GM12801 (cell line): ENCODE data around the gene CTNNA2.

Source experiments
- TF ChIP-seq, protein P1 (sequence below): IDR thresholded peaks from one replicate; pipeline ENCODE4 v1.5.1; 2011; ENCODE audit warnings: control low read depth; ENCODE audit not compliant: insufficient read length; ENCODE audit errors: extremely low read depth

The CTNNA2 gene

GRCh38 chr2:79849241-79849640 is 336.4 kb downstream of the CTNNA2 start:
- TF ChIP-seq, protein P1, sequence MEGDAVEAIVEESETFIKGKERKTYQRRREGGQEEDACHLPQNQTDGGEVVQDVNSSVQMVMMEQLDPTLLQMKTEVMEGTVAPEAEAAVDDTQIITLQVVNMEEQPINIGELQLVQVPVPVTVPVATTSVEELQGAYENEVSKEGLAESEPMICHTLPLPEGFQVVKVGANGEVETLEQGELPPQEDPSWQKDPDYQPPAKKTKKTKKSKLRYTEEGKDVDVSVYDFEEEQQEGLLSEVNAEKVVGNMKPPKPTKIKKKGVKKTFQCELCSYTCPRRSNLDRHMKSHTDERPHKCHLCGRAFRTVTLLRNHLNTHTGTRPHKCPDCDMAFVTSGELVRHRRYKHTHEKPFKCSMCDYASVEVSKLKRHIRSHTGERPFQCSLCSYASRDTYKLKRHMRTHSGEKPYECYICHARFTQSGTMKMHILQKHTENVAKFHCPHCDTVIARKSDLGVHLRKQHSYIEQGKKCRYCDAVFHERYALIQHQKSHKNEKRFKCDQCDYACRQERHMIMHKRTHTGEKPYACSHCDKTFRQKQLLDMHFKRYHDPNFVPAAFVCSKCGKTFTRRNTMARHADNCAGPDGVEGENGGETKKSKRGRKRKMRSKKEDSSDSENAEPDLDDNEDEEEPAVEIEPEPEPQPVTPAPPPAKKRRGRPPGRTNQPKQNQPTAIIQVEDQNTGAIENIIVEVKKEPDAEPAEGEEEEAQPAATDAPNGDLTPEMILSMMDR, result no peak

DNA sequence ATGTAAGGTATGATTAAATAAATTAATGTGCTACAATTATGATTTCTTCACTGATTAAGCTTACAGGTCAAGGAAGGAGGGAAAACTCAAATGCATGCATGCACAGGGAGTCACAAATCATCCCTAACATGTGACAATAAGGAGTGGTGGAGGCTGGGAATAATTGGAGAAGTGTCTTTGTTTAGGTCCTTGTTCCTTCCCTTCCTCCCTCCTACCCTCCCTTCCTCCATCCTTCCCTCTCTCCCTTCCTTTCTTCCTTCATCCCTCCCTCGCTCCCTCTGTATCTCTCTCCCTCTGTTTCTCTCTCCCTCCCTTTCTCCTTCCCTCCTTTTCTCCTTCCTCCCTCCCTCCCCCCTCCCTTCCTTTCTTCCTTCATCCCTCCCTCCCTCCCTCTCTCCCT is 337.1 kb downstream of the CTNNA2 start:
- TF ChIP-seq, protein P1, result no peak

DNA sequence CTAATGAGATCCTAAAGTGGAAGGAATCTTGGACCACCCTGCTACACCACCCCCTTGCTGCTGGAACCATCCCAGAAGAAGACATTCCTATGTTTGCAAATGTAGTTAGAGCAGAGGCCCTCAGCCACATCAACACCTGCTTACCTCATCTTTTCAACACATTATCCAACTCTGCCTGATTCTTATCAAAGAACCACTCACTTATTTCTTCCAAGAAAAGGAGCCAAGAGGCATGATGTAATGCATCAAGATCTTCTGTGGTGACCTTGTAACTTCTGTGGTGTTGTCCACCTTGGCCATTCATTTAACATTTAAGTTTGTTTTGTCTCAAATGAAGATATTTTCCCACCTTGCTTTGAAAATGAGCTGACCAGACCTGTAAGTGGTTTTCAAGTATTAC is 338.1 kb downstream of the CTNNA2 start:
- TF ChIP-seq, protein P1, result no peak

- TF ChIP-seq, protein P1, result no peak
These were observed 342.6 kb downstream of the CTNNA2 start for GRCh38 chr2:79855264-79856006.

GRCh38 chr2:79857888-79858287 is 345.0 kb downstream of the CTNNA2 start:
- TF ChIP-seq, protein P1, result no peak

GRCh38 chr2:79860228-79861058 is 347.6 kb downstream of the CTNNA2 start:
- TF ChIP-seq, protein P1, result no peak

GRCh38 chr2:79861059-79861374 is 348.2 kb downstream of the CTNNA2 start:
- TF ChIP-seq, protein P1, result no peak
